K562 (cell line): ENCODE measurements around the gene PRKD2. TPM values are rescaled to one million over a fixed set of nuclear protein-coding genes. Genes with fewer than 3 reads are reported as not detected.

Experiments
- ATAC-seq: fragments of 200-7000 bp; cut with Tn5 transposase; 3 replicates; pipeline ENCODE4 v1.9.1; 2020; ENCODE audit warnings: moderate library complexity
- BruUV-seq: library from RNA; stranded (reverse); fragments of 400-500 nt; replicated peaks from 2 replicates; lab custom pipeline; 2021; lab: Mats Ljungman, UMichigan
- CTCF ChIA-PET: fragments of 300-600 bp; formaldehyde crosslinking; extraction: SDS; loops from one replicate; lab custom pipeline; 2021; ENCODE audit warnings: low intra/inter-chr PET ratio; lab: Yijun Ruan, JAX
- POLR2A ChIA-PET: fragments of 300-600, 350-650 bp; sonication (Branson Sonifier 250); formaldehyde crosslinking; extraction: SDS; loops from one replicate; lab custom pipeline; 2021; ENCODE audit warnings: antibody characterized with exemption, inconsistent platforms; lab: Yijun Ruan, JAX
- DNase-seq, 4 experiments: peaks; one replicate each; pipeline versions ENCODE4 v3.0.0 to v3.0.0-alpha.2; 2011 to 2018; ENCODE audit warnings: low spot score in 3 of 4, mixed read lengths in 3 of 4; ENCODE audit errors: extremely low read depth in 1 of 4
- FAIRE-seq: peaks from 2 replicates; lab custom pipeline; 2011; peaks lifted over from hg19 to GRCh38; lab: Jason Lieb, UNC
- H2AFZ ChIP-seq: 2 replicates; pipeline ENCODE4 v1.6.0; 2011; ENCODE audit warnings: low read depth, low read length, control low read depth, inconsistent platforms
- H3K27ac ChIP-seq: fragments of 200-600 bp; 3 replicates; pipeline ENCODE4 v1.8.0; 2011; ENCODE audit warnings: low read depth, mild to moderate bottlenecking, control low read depth, inconsistent platforms, low read length, moderate library complexity, mixed read lengths; ENCODE audit errors: extremely low read depth
- H3K27me3 ChIP-seq, 2 experiments: fragments of 300-600 bp in 1 of 2; 2 replicates in 1 of 2; 3 replicates in 1 of 2; pipeline versions ENCODE4 v1.6.0 to v1.8.0; 2011; ENCODE audit warnings: inconsistent platforms in 2 of 2, low read length in 2 of 2, mild to moderate bottlenecking in 1 of 2, mixed read lengths in 1 of 2, moderate library complexity in 1 of 2; ENCODE audit not compliant: control insufficient read depth in 2 of 2, insufficient read depth in 2 of 2
- H3K36me3 ChIP-seq: fragments of 300-600 bp; 3 replicates; pipeline ENCODE4 v1.8.0; 2011; ENCODE audit warnings: mild to moderate bottlenecking, low read length, inconsistent platforms; ENCODE audit not compliant: control insufficient read depth, insufficient read depth
- H3K4me1 ChIP-seq, 2 experiments: fragments of 200-600 bp in 1 of 2; replicated peaks in 1 of 2; 2 replicates in 1 of 2; 3 replicates in 1 of 2; pipeline versions ENCODE4 v1.5.1 to v1.8.0; 2011; ENCODE audit warnings: inconsistent platforms in 2 of 2, low read length in 2 of 2, mild to moderate bottlenecking in 1 of 2, mixed read lengths in 1 of 2, moderate library complexity in 1 of 2; ENCODE audit not compliant: control insufficient read depth in 2 of 2, insufficient read depth in 2 of 2
- H3K4me2 ChIP-seq: 2 replicates; pipeline ENCODE4 v1.6.1; 2011; ENCODE audit warnings: low read length, control low read depth, inconsistent platforms, mixed read lengths; ENCODE audit not compliant: insufficient read depth
- H3K4me3 ChIP-seq: fragments of 200-600 bp; sonication (generic), shearing (Covaris generic); 2 replicates; pipeline ENCODE4 v1.5.1; 2016; ENCODE audit warnings: control low read depth, inconsistent platforms
- H3K79me2 ChIP-seq: fragments of 200-600 bp; 3 replicates; pipeline ENCODE4 v1.8.0; 2011; ENCODE audit warnings: low read length, inconsistent platforms; ENCODE audit not compliant: control insufficient read depth, insufficient read depth
- H3K9ac ChIP-seq, 2 experiments: 2 replicates each; pipeline versions ENCODE4 v1.6.0 to v1.6.1; 2011; ENCODE audit warnings: low read depth in 2 of 2, low read length in 2 of 2, control low read depth in 1 of 2, inconsistent platforms in 1 of 2, mild to moderate bottlenecking in 1 of 2, mixed read lengths in 1 of 2; ENCODE audit not compliant: insufficient read depth in 1 of 2
- H3K9me1 ChIP-seq: one replicate; pipeline ENCODE4 v1.6.0; 2011; ENCODE audit warnings: inconsistent platforms, mild to moderate bottlenecking, low read length, moderate library complexity; ENCODE audit not compliant: control insufficient read depth, insufficient read depth
- H3K9me3 ChIP-seq: replicated peaks from 2 replicates; pipeline ENCODE4 v1.5.1; 2011; ENCODE audit warnings: low read depth, low read length, inconsistent platforms; ENCODE audit not compliant: control insufficient read depth, insufficient read depth
- H4K20me1 ChIP-seq: replicated peaks from 2 replicates; pipeline ENCODE4 v1.6.1; 2011; ENCODE audit warnings: low read length, inconsistent platforms, mixed read lengths; ENCODE audit not compliant: control insufficient read depth, insufficient read depth
- ADNP ChIP-seq: fragments of 200-800 bp; sonication (Bioruptor generic); IDR thresholded peaks from 2 replicates; pipeline ENCODE4 v1.6.1; 2016; ENCODE audit warnings: missing genetic modification characterization, missing compliant biosample characterization
- ARHGAP35 ChIP-seq: fragments of 450-650 bp; IDR thresholded peaks from 2 replicates; pipeline ENCODE4 v1.6.1; 2018; ENCODE audit not compliant: partially characterized antibody
- CUX1 ChIP-seq: fragments of 200-800 bp; sonication (Bioruptor generic); IDR thresholded peaks from 2 replicates; pipeline ENCODE4 v1.6.1; 2016; ENCODE audit warnings: missing genetic modification characterization, missing compliant biosample characterization
- DACH1 ChIP-seq: fragments of 450-650 bp; IDR thresholded peaks from 2 replicates; pipeline ENCODE4 v1.6.1; 2018; ENCODE audit not compliant: partially characterized antibody
- PCBP1 ChIP-seq: fragments of 200-400 bp; formaldehyde crosslinking; IDR thresholded peaks from 2 replicates; pipeline ENCODE4 v1.6.1; 2018; ENCODE audit warnings: mild to moderate bottlenecking, low read depth, low read length; ENCODE audit not compliant: poor library complexity, severe bottlenecking
- ZNF146 ChIP-seq: IDR thresholded peaks from one replicate; pipeline ENCODE4 v1.6.1; 2018; ENCODE audit warnings: missing compliant biosample characterization; ENCODE audit not compliant: unreplicated experiment
- ZNF639 ChIP-seq, 2 experiments: fragments of 200-800 bp in 1 of 2; sonication (Bioruptor generic) in 1 of 2; sonication (generic) in 1 of 2; formaldehyde crosslinking in 1 of 2; IDR thresholded peaks in 1 of 2; conservative IDR thresholded peaks in 1 of 2; 2 replicates each; pipeline versions ENCODE4 v1.5.0 to v1.6.1; 2016 to 2020; ENCODE audit warnings: missing compliant biosample characterization in 1 of 2, missing genetic modification characterization in 1 of 2, missing genetic modification reagents in 1 of 2
- ZNF766 ChIP-seq: fragments of 200-800 bp; sonication (Bioruptor generic); conservative IDR thresholded peaks from 2 replicates; pipeline ENCODE4 v1.6.1; 2016; ENCODE audit warnings: missing genetic modification characterization, missing compliant biosample characterization
- WGBS: fragments of 100-300 bp; shearing (Covaris generic); methylation state at CpG from one replicate; pipeline ENCODE4 v1.1.6; 2016; ENCODE audit warnings: low coverage, mixed read lengths; ENCODE audit not compliant: insufficient coverage; ENCODE audit errors: missing lambda C conversion rate; 5-methylcytosine and 5-hydroxymethylcytosine counted together
- in situ Hi-C: fragments of 300-500 bp; cut with MboI; formaldehyde crosslinking; loops from 4 replicates; pipeline ENCODE4 v1.15.0; 2018; ENCODE audit warnings: inconsistent platforms, mixed read lengths
- intact Hi-C: fragments of 100-400 bp; cut with micrococcal nuclease; formaldehyde crosslinking; loops from 2 replicates; pipeline ENCODE4 v1.14.2; 2022
- polyA plus RNA-seq, 8 experiments: library from polyadenylated mRNA; depleted of rRNA in 4 of 8; stranded (reverse) in 5 of 8; unstranded in 3 of 8; fragments of >200 nt; fragmentation: Nextera tagmentation in 2 of 8; fragmentation: Illumina TruSeq in 1 of 8; extraction: Ambion mirVana in 2 of 8; extraction: Trizol in 1 of 8; gene quantifications; 2 replicates each; pipeline versions ENCODE4 v1.2.1 to v1.2.3, GENCODE V29; 2011 to 2014; ENCODE audit warnings: inconsistent platforms in 1 of 8, missing spikeins in 1 of 8
- total RNA-seq, 7 experiments: library from RNA; depleted of rRNA in 6 of 7; stranded (reverse); fragments of >200 nt in 6 of 7; fragmentation: Illumina TruSeq in 2 of 7; extraction: Trizol in 2 of 7; gene quantifications; 2 replicates each; pipeline versions ENCODE4 v1.2.1 to v1.2.3, GENCODE V29; 2011 to 2021; ENCODE audit warnings: low replicate concordance in 1 of 7

Gene PRKD2
- total and polyA plus RNA-seq, 9 of the 15 experiments (the other 6 are each of a cell fraction or from before 2014, with no cell fraction given): 1.8 to 60.0 (median 15.0) TPM

- intact Hi-C loops (no loop called here), in situ Hi-C loops (no loop called here)
- BruUV-seq: no TSS peak
- no peaks in the 10 kb centered on the region for H3K79me2 ChIP-seq
- no peak overlapping the region for H3K9ac ChIP-seq
- no peaks in the 10 kb centered on the region for H3K27me3 ChIP-seq
- no peaks in the 10 kb centered on the region for H3K9me3 ChIP-seq
- FAIRE-seq (no peak), ATAC-seq (no peak), DNase-seq (no peak)
- no peak overlapping the region for H3K4me3 ChIP-seq
- peaks cover 23 to 31% of the 10 kb centered on the region in 2 experiments for H3K4me1 ChIP-seq
- no peak overlapping the region for H3K27ac ChIP-seq
- ChIA-PET CTCF (no interaction called here), POLR2A (no interaction called here)
- no peak overlapping the region for H3K4me2 ChIP-seq
- H3K36me3 ChIP-seq: no peaks in the 10 kb centered on the region
- H3K9me1 ChIP-seq: no peaks in the 10 kb centered on the region
- peak; percentile 73 for TF ChIP-seq ZNF146 (CRISPR knock-in tag)
- TF ChIP-seq ADNP (tag): no peak
- 64% methylated on average over 5 of the region's 5 CpGs for WGBS
- H4K20me1 ChIP-seq: no peaks in the 10 kb centered on the region
- H2AFZ ChIP-seq: no peak overlapping the region
Measured at GRCh38 chr19:46656541-46656940, 60.4 kb downstream of the PRKD2 start.

- in situ Hi-C loops (no loop called here), intact Hi-C loops (no loop called here)
- H3K36me3 ChIP-seq: no peaks in the 10 kb centered on the region
- ChIA-PET POLR2A (interaction anchor here (0.7 kb wide), 1 partner anchor 15 kb away, joined by 3 read pairs; no protein-coding TSS in a partner anchor), CTCF (no interaction called here)
- whole genome bisulfite sequencing: 79% methylated on average over 13 of the region's 16 CpGs
- no peak overlapping the region for H3K27ac ChIP-seq
- no peaks in the 10 kb centered on the region for H4K20me1 ChIP-seq
- H2AFZ ChIP-seq: no peak overlapping the region
- BruUV-seq: no TSS peak
- peak overlapping the region in 1 of 2 experiments; percentile 67; a peak in 1 of 4 replicates for H3K9ac ChIP-seq
- H3K4me2 ChIP-seq: no peak overlapping the region
- H3K9me3 ChIP-seq: no peaks in the 10 kb centered on the region
- no peak overlapping the region for H3K4me3 ChIP-seq
- FAIRE-seq (no peak), ATAC-seq (no peak), DNase-seq (peak in 2 of 4 experiments; percentile 11 to 18)
- H3K4me1 ChIP-seq: peaks cover 13 to 16% of the 10 kb centered on the region in 2 experiments
- no peaks in the 10 kb centered on the region for H3K79me2 ChIP-seq
- H3K27me3 ChIP-seq: no peaks in the 10 kb centered on the region
- no peaks in the 10 kb centered on the region for H3K9me1 ChIP-seq
- TF ChIP-seq PCBP1: no peak
- no peak for TF ChIP-seq ZNF766 (CRISPR knock-in tag)
- TF ChIP-seq CUX1 (CRISPR knock-in tag): no peak
- TF ChIP-seq DACH1: no peak
- no peak for TF ChIP-seq ZNF639 (CRISPR knock-in tag; conservative IDR thresholded peaks at IDR 0.05 in 1 of 2, IDR thresholded peaks at IDR 0.05 in 1 of 2)
- no peak for TF ChIP-seq ARHGAP35
Measured at GRCh38 chr19:46654621-46655152, 62.2 kb downstream of the PRKD2 start.
